ENCODE data around the gene NUDT15.

- TF ChIP-seq CTCF (IDR thresholded peaks at IDR 0.05) (no peak), POLR2A (IDR thresholded peaks at IDR 0.05) (no peak)
Observed at GRCh38 chr13:48055712-48056111, 18.2 kb downstream of the NUDT15 start.

Data from uterus (tissue), 2 donors.